ENCODE measurements around the gene S1PR3.
A peak's percentile ranks its signal among the peaks of the same experiment; 100 is the strongest.

The S1PR3 gene

GRCh38 chr9:89006267-89006666 is 15.0 kb downstream of the S1PR3 start:
- Histone ChIP-seq H3K4me3 (no peak overlapping the region), H3K9ac (ENCODE audit: insufficient read length) (no peak overlapping the region), H3K27ac (no peak overlapping the region), H3K9me3 (ENCODE audit: low read depth, low read length) (no peaks in the 10 kb centered on the region), H3K36me3 (ENCODE audit: insufficient read depth, low read length) (no peaks in the 10 kb centered on the region)
- TF ChIP-seq EZH2 (IDR thresholded peaks at IDR 0.05) (no peak), FOXP2 (optimal IDR thresholded peaks at IDR 0.05; ENCODE audit: control extremely low read depth, extremely low read length, insufficient read depth) (no peak), POLR2AphosphoS5 (IDR thresholded peaks at IDR 0.05; ENCODE audit: borderline replicate concordance, low read depth, low read length) (no peak)
- no peak for DNase-seq (ENCODE audit: low read depth, low spot score)

- H3K9ac ChIP-seq (ENCODE audit: insufficient read length), result no peak overlapping the region
Observed at GRCh38 chr9:89006996-89007967, 16.0 kb downstream of the S1PR3 start.

GRCh38 chr9:89008055-89008743 is 16.9 kb downstream of the S1PR3 start:
- peak overlapping the region; percentile 43; the same call in 1 of the 2 replicates for H3K27ac ChIP-seq
- TF ChIP-seq FOXP2 (optimal IDR thresholded peaks at IDR 0.05; ENCODE audit: control extremely low read depth, extremely low read length, insufficient read depth) (no peak), POLR2AphosphoS5 (IDR thresholded peaks at IDR 0.05; ENCODE audit: borderline replicate concordance, low read depth, low read length) (no peak), EZH2 (IDR thresholded peaks at IDR 0.05) (no peak)
- H3K4me3 ChIP-seq, result no peak overlapping the region
- no peak overlapping the region for H3K9ac ChIP-seq (ENCODE audit: insufficient read length)
- DNase-seq (ENCODE audit: low read depth, low spot score), result no peak
- no peaks in the 10 kb centered on the region for H3K36me3 ChIP-seq (ENCODE audit: insufficient read depth, low read length)
- H3K9me3 ChIP-seq (ENCODE audit: low read depth, low read length), result no peaks in the 10 kb centered on the region

More at GRCh38 chr9:89006996-89007967, 16.0 kb downstream of the S1PR3 start:
- Histone ChIP-seq H3K36me3 (ENCODE audit: insufficient read depth, low read length) (no peaks in the 10 kb centered on the region), H3K9me3 (ENCODE audit: low read depth, low read length) (no peaks in the 10 kb centered on the region), H3K4me3 (no peak overlapping the region), H3K27ac (no peak overlapping the region)
- TF ChIP-seq EZH2 (IDR thresholded peaks at IDR 0.05), result no peak
- no peak for TF ChIP-seq POLR2AphosphoS5 (IDR thresholded peaks at IDR 0.05; ENCODE audit: borderline replicate concordance, low read depth, low read length)
- DNase-seq (ENCODE audit: low read depth, low spot score), result no peak

GRCh38 chr9:89008744-89009545 is 17.7 kb downstream of the S1PR3 start:
- Histone ChIP-seq H3K36me3 (ENCODE audit: insufficient read depth, low read length) (no peaks in the 10 kb centered on the region), H3K27ac (peak overlapping the region; percentile 43), H3K9me3 (ENCODE audit: low read depth, low read length) (no peaks in the 10 kb centered on the region), H3K4me3 (no peak overlapping the region; the same call in 1 of the 2 replicates), H3K9ac (ENCODE audit: insufficient read length) (no peak overlapping the region)
- TF ChIP-seq FOXP2 (optimal IDR thresholded peaks at IDR 0.05; ENCODE audit: control extremely low read depth, extremely low read length, insufficient read depth), result no peak
- TF ChIP-seq EZH2 (IDR thresholded peaks at IDR 0.05), result no peak
- no peak for TF ChIP-seq POLR2AphosphoS5 (IDR thresholded peaks at IDR 0.05; ENCODE audit: borderline replicate concordance, low read depth, low read length)
- DNase-seq (ENCODE audit: low read depth, low spot score), result no peak

- no peak for DNase-seq (ENCODE audit: low read depth, low spot score)
- no peaks in the 10 kb centered on the region for H3K36me3 ChIP-seq (ENCODE audit: insufficient read depth, low read length)
- no peak overlapping the region for H3K27ac ChIP-seq
- H3K9ac ChIP-seq (ENCODE audit: insufficient read length), result no peak overlapping the region
- no peaks in the 10 kb centered on the region for H3K9me3 ChIP-seq (ENCODE audit: low read depth, low read length)
- no peak for TF ChIP-seq FOXP2 (optimal IDR thresholded peaks at IDR 0.05; ENCODE audit: control extremely low read depth, extremely low read length, insufficient read depth)
- TF ChIP-seq POLR2AphosphoS5 (IDR thresholded peaks at IDR 0.05; ENCODE audit: borderline replicate concordance, low read depth, low read length), result no peak
- TF ChIP-seq EZH2 (IDR thresholded peaks at IDR 0.05), result no peak
- no peak overlapping the region for H3K4me3 ChIP-seq
Observed at GRCh38 chr9:89009546-89009840, 18.2 kb downstream of the S1PR3 start.

- Histone ChIP-seq H3K4me3 (no peak overlapping the region), H3K27ac (peak overlapping the region; percentile 79), H3K9ac (ENCODE audit: insufficient read length) (no peak overlapping the region), H3K36me3 (ENCODE audit: insufficient read depth, low read length) (no peaks in the 10 kb centered on the region), H3K9me3 (ENCODE audit: low read depth, low read length) (no peaks in the 10 kb centered on the region)
- no peak for DNase-seq (ENCODE audit: low read depth, low spot score)
- TF ChIP-seq FOXP2 (optimal IDR thresholded peaks at IDR 0.05; ENCODE audit: control extremely low read depth, extremely low read length, insufficient read depth), result no peak
- no peak for TF ChIP-seq POLR2AphosphoS5 (IDR thresholded peaks at IDR 0.05; ENCODE audit: borderline replicate concordance, low read depth, low read length)
- no peak for TF ChIP-seq EZH2 (IDR thresholded peaks at IDR 0.05)
Observed at GRCh38 chr9:89010056-89010455, 18.8 kb downstream of the S1PR3 start.

- no peaks in the 10 kb centered on the region for H3K36me3 ChIP-seq (ENCODE audit: insufficient read depth, low read length)
- TF ChIP-seq EZH2 (IDR thresholded peaks at IDR 0.05) (no peak), FOXP2 (optimal IDR thresholded peaks at IDR 0.05; ENCODE audit: control extremely low read depth, extremely low read length, insufficient read depth) (no peak), POLR2AphosphoS5 (IDR thresholded peaks at IDR 0.05; ENCODE audit: borderline replicate concordance, low read depth, low read length) (no peak)
- no peak for DNase-seq (ENCODE audit: low read depth, low spot score)
- peak overlapping the region; percentile 79 for H3K27ac ChIP-seq
- no peak overlapping the region for H3K9ac ChIP-seq (ENCODE audit: insufficient read length)
- H3K9me3 ChIP-seq (ENCODE audit: low read depth, low read length), result no peaks in the 10 kb centered on the region
- peak overlapping the region; percentile 12; the same call in 1 of the 2 replicates for H3K4me3 ChIP-seq
Observed at GRCh38 chr9:89010526-89011111, 19.4 kb downstream of the S1PR3 start.

Measured in SK-N-MC (cell line).